Measurements from ENCODE around the gene TMEM132C.

GRCh38 chr12:128680555-128680954 lies 413.6 kb downstream of the TMEM132C start:
- TF ChIP-seq CTCF (IDR thresholded peaks at IDR 0.05), result no peak
- TF ChIP-seq POLR2A (IDR thresholded peaks at IDR 0.05), result no peak

Data from right lobe of liver (tissue), 4 donors.